Prostate gland (tissue), 2 donors: ENCODE data around the gene PLEKHA3. TPM values are rescaled to one million over a fixed set of nuclear protein-coding genes. Genes with fewer than 3 reads are reported as not detected.

Source experiments
- DNase-seq: peaks from one replicate; pipeline ENCODE4 v3.0.0-alpha.2; 2019; ENCODE audit warnings: low spot score
- H3K27ac ChIP-seq, 2 donors: fragments of 200-600 bp; sonication (generic); 2 replicates each; pipeline ENCODE4 v1.5.1; 2017 to 2019
- H3K27me3 ChIP-seq: fragments of 200-600 bp; sonication (generic); replicated peaks from 2 replicates; pipeline ENCODE4 v1.5.1; 2019; ENCODE audit not compliant: insufficient read depth
- H3K36me3 ChIP-seq, 2 donors: fragments of 200-600 bp; sonication (generic); 1 replicate in 1 of 2; 2 replicates in 1 of 2; pipeline versions ENCODE4 v1.5.1 to v1.8.1; 2017 to 2019
- H3K4me1 ChIP-seq: fragments of 200-600 bp; sonication (generic); replicated peaks from 2 replicates; pipeline ENCODE4 v1.5.1; 2019
- H3K4me3 ChIP-seq, 2 donors: fragments of 200-600 bp; sonication (generic); 2 replicates each; pipeline ENCODE4 v1.5.1; 2017 to 2019
- H3K9me3 ChIP-seq: fragments of 200-600 bp; sonication (generic); 2 replicates; pipeline ENCODE4 v1.5.1; 2017
- CTCF ChIP-seq, 4 experiments: fragments of 200-600 bp in 2 of 4; fragments of 450-650 bp in 2 of 4; sonication (generic) in 2 of 4; IDR thresholded peaks; 1 replicate in 3 of 4; 2 replicates in 1 of 4; pipeline ENCODE4 v1.5.1; 2016 to 2019; ENCODE audit warnings: antibody characterized with exemption in 4 of 4, mild to moderate bottlenecking in 2 of 4, moderate library complexity in 2 of 4
- POLR2A ChIP-seq: fragments of 450-650 bp; IDR thresholded peaks from one replicate; pipeline ENCODE4 v1.6.1; 2016; ENCODE audit warnings: antibody characterized with exemption, mild to moderate bottlenecking
- POLR2AphosphoS5 ChIP-seq: sonication (generic); formaldehyde crosslinking; IDR thresholded peaks from one replicate; pipeline ENCODE4 v1.6.1; 2017; ENCODE audit warnings: antibody characterized with exemption
- WGBS: methylation state at CpG from one replicate; pipeline ENCODE4 v1.1.5; 2018; 5-methylcytosine and 5-hydroxymethylcytosine counted together
- intact Hi-C: fragments of 100-400 bp; cut with DNase I; formaldehyde crosslinking; loops from one replicate; pipeline ENCODE4 v1.14.2; 2022
- total RNA-seq, 2 donors: library from RNA; depleted of rRNA; stranded (reverse); fragments of >200 nt; gene quantifications; one replicate each; pipeline ENCODE4 v1.1.0, GENCODE V29; 2016

PLEKHA3 gene
- total RNA-seq, 2 donors from 2014 or later: 8.2 to 15.7 TPM

- peak overlapping the region; percentile 98 for H3K27ac ChIP-seq
- H3K9me3 ChIP-seq: no peaks in the 10 kb centered on the region
- no peaks in the 10 kb centered on the region for H3K36me3 ChIP-seq
- DNase-seq: no peak
- H3K27me3 ChIP-seq: no peaks in the 10 kb centered on the region
- peak overlapping the region; percentile 69 to 80 for H3K4me3 ChIP-seq
- intact Hi-C loops: loop anchor here (2.0 kb wide), 1 partner anchor 29 kb away; the partner anchor contains the start of gene FKBP7
- H3K4me1 ChIP-seq: peaks cover 6% of the 10 kb centered on the region
- no peak for TF ChIP-seq CTCF (IDR thresholded peaks at IDR 0.05)
- TF ChIP-seq POLR2A: no peak
- TF ChIP-seq POLR2AphosphoS5: no peak
- WGBS: 9% methylated on average over 18 of the region's 18 CpGs
These were observed 30.3 kb upstream of the PLEKHA3 start for GRCh38 chr2:178449700-178450523.

DNA sequence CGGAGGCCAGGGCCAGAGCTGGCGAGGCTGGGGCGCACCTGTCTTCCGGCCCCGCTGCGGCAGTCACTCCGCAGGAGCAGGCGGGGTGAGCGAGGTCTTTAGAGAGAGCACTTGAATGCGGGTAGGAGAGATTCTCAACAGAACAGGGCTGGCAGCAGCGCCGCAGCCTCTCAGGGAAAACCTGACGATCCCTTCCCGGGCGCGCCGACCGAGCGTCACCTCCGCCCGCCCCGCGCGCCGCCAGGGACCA is 29.8 kb upstream of the PLEKHA3 start:
- whole genome bisulfite sequencing: 0% methylated on average over 14 of the region's 25 CpGs
- Histone ChIP-seq H3K4me3 (peak overlapping the region; percentile 69 to 80), H3K36me3 (no peaks in the 10 kb centered on the region), H3K4me1 (peaks cover 6% of the 10 kb centered on the region), H3K27me3 (no peaks in the 10 kb centered on the region), H3K9me3 (no peaks in the 10 kb centered on the region), H3K27ac (peak overlapping the region; percentile 98)
- no peak for TF ChIP-seq POLR2A
- peak; percentile 64 for DNase-seq
- intact Hi-C loops: loop anchor here (2.0 kb wide), 1 partner anchor 28 kb away; the partner anchor contains the start of gene FKBP7

- H3K27ac ChIP-seq: peak within 1 kb of the TSS; percentile 98
- intact Hi-C loops: loop anchor here (2.0 kb wide), 1 partner anchor 28 kb away; the partner anchor contains the start of gene FKBP7
- peak; percentile 13 to 48 (median 36) for TF ChIP-seq CTCF (IDR thresholded peaks at IDR 0.05)
- TF ChIP-seq POLR2A: peak; percentile 94
- peak; percentile 95 for TF ChIP-seq POLR2AphosphoS5
- peak; percentile 97 for DNase-seq
- peak within 1 kb of the TSS; percentile 69 to 80 for H3K4me3 ChIP-seq
- peaks cover 6% of the 10 kb centered on the region for H3K4me1 ChIP-seq
- no peaks in the 10 kb centered on the region for H3K27me3 ChIP-seq
- H3K36me3 ChIP-seq: no peaks in the 10 kb centered on the region
- 1% methylated on average over 47 of the region's 76 CpGs for WGBS
- H3K9me3 ChIP-seq: no peaks in the 10 kb centered on the region
These were observed 29.3 kb upstream of the PLEKHA3 start, which contains the start of the genes PJVK and PRKRA for GRCh38 chr2:178450774-178451525. Gene PJVK, plus strand, starts transcription at chr2:178451378. Its CDS starts 2,032 bp downstream, at chr2:178453410. Gene PRKRA, minus strand, starts transcription at chr2:178451175. Its CDS starts 145 bp downstream, at chr2:178451030.

DNA sequence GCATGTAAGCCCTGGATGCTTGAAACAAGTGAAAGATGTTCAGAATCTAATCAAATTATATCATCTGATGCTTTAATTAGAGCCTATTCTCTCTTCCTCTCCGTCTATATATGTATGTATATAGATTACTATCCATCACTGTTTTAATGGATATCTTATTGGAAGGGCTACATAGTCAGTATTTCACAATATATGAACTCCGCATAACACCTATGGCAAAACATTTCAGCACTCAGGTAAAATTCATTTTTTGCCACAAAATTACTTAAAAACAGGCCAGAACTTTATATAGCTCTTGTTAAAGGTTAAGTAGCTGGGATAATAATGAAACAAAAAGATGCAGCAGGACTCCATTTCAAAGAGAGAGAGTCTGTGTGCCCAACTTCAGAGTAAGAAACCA is 27.9 kb upstream of the PLEKHA3 start:
- WGBS: 94% methylated on average over 2 of the region's 2 CpGs
- intact Hi-C loops: loop anchor here (2.0 kb wide), 1 partner anchor 20 kb away; no protein-coding TSS in a partner anchor
- TF ChIP-seq POLR2AphosphoS5 (no peak), CTCF (IDR thresholded peaks at IDR 0.05) (no peak), POLR2A (no peak)
- DNase-seq: no peak
- Histone ChIP-seq H3K4me3 (no peak overlapping the region), H3K36me3 (no peaks in the 10 kb centered on the region), H3K9me3 (no peaks in the 10 kb centered on the region), H3K4me1 (peaks cover 6% of the 10 kb centered on the region), H3K27ac (peak overlapping the region; percentile 98), H3K27me3 (no peaks in the 10 kb centered on the region)

- no peaks in the 10 kb centered on the region for H3K36me3 ChIP-seq
- H3K4me1 ChIP-seq: peaks cover 6% of the 10 kb centered on the region
- DNase-seq: no peak
These were observed 27.4 kb upstream of the PLEKHA3 start for GRCh38 chr2:178452870-178453269.

More at GRCh38 chr2:178452870-178453269, 27.4 kb upstream of the PLEKHA3 start:
- H3K4me3 ChIP-seq: no peak overlapping the region
- H3K27me3 ChIP-seq: no peaks in the 10 kb centered on the region
- intact Hi-C loops: loop anchor here (2.0 kb wide), 1 partner anchor 20 kb away; no protein-coding TSS in a partner anchor
- WGBS: 40% methylated on average over 5 of the region's 5 CpGs
- H3K9me3 ChIP-seq: no peaks in the 10 kb centered on the region
- no peak for TF ChIP-seq POLR2A
- TF ChIP-seq CTCF (IDR thresholded peaks at IDR 0.05): no peak
- no peak for TF ChIP-seq POLR2AphosphoS5
- H3K27ac ChIP-seq: no peak overlapping the region
